HG02938 (cell line): Measurements from ENCODE around the gene ARID1A.

ENCODE experiments used
- ATAC-seq: cut with Tn5 transposase; IDR thresholded peaks from one replicate; pipeline ENCODE4 v1.9.1; 2021; ENCODE audit warnings: mild to moderate bottlenecking, moderate library complexity; ENCODE audit not compliant: unreplicated experiment

The ARID1A gene

DNA sequence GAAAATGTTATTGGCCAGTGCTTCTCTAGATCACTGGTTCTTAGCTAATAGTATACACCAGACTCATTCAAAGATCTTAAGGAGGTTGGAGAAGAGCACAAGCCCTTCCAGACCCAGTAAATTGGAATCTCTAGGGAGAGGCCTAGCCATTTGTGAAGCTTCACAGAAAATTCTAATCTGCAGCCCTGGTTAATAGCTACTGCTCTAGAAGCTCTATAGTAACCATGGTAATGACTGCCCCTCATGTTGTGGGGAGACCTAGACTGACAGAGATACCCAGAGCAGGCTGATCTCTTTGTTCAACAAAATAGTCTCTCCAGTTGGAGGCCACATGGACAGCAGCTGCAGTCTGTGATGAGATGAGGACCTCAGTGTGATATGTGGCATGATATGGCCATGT is 31.7 kb downstream of the ARID1A start:
- no peak for ATAC-seq

- no peak for ATAC-seq
These were observed 32.8 kb downstream of the ARID1A start for GRCh38 chr1:26728645-26729044.

DNA sequence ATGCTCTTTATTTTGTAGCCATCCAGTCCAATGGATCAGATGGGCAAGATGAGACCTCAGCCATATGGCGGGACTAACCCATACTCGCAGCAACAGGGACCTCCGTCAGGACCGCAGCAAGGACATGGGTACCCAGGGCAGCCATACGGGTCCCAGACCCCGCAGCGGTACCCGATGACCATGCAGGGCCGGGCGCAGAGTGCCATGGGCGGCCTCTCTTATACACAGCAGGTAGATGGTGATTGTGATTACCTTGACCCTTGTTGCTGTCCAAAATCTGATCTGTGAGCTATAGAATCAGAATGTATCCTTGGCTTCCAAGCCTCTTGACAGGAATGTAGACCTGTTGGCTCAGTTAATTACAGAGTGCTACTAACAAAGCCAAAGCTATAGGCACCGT is 33.8 kb downstream of the ARID1A start:
- no peak for ATAC-seq

- ATAC-seq, result no peak
These were observed 34.9 kb downstream of the ARID1A start for GRCh38 chr1:26730695-26731094.

- ATAC-seq, result no peak
These were observed 35.6 kb downstream of the ARID1A start for GRCh38 chr1:26731233-26731902.

DNA sequence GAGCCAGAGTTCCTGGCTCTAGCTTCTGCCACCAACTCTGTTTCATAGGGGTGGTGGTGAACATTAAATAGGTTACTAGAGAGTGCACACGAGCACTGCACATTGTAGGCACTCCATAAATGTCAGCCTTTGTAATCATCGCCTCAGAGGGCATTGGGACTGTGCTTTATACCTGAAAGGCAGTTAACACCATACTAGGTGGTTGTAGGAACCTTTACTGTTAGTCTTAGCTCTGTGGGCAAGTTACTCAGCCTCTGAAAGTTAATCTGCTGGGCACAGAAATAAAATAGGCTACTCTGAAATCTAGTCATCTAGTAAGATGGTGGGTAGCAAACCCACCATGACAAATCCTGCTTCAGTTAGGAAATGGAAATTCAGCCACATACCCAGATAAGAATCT is 37.6 kb downstream of the ARID1A start:
- ATAC-seq, result no peak

GRCh38 chr1:26733982-26734381 is 38.2 kb downstream of the ARID1A start:
- no peak for ATAC-seq

DNA sequence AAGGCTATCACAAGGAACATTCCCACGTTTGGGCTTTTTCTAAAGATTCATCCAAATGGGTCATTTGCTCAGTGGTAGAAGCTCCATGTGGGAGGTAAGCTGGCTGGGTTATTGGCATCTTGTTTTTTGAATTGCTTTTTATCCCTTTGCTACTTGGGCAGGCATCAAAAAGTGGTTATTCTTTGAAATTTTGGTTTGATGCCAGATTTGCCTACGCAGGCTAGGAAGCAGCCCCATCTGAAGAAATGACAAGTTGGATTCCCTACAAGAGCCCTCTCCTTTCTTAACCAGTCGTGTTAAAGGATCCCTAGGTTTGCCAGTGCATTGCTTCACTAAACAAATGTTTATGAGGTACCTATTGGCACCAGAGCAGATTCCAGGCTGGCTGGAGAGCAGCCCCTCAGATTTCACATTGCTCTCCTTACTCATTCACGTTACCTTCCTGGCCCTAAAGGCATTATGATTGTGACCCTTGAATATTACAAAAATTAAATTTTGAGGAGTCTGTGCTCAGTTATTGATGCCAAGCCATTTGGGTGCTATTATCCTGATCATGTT is 38.8 kb downstream of the ARID1A start:
- no peak for ATAC-seq

- no peak for ATAC-seq
These were observed 43.6 kb downstream of the ARID1A start for GRCh38 chr1:26739329-26739914.

DNA sequence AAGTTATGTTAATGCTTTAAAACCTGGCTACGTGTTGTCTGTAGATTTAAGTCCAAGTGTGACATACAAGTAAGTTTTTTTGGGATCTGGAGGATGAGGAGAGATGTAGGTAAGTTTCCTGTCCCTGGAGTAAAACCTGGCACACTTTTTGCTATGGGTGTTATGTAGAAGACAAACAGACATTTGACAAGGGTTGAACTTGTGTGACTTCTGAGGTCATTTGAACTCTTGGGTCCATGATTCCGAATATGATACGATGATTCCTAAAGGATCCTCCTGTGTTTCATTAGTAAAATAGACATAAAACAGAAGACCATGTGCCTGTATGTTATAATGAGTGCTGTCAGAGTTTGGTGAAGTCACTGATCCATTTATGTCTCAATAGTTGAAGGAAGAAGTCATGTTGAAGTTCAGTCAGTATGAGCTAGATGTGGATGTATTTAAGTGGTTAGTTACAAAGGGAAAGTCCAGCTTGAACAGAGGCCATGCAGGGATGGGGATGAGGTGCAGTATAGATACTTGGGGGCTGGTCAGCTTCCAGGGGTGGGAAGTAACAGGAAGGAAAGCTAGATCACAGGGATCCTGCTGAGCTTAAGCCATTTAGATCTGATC is 44.3 kb downstream of the ARID1A start:
- ATAC-seq, result no peak

GRCh38 chr1:26740952-26741351 is 45.1 kb downstream of the ARID1A start:
- ATAC-seq, result no peak

DNA sequence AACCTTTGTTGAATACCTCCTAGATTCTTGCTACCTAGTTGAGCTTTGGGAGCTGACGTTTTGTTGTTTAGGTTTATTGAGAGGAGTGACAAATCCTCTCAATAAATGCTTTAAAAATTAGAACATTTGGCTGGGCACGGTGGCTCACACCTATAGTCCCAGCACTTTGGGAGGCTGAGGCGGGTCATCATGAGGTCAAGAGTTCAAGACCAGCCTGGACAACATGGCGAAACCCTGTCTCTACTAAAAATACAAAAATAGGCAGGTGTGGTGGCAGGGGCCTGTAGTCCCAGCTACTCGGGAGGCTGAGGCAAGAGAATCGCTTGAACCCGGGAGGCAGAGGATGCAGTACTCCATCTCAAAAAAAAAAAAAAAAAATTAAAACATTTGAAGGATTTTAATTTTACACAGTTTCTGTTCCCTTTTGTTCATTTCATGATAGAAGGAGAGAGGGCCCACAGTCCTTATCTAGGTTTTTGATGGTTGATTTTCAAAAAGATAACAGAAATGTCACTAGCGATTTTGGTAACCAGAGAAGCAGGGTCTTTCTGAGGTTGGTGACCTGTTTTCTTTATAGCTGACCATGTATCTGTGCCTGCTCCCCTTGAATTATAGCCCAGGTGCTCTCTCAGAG is 47.7 kb downstream of the ARID1A start:
- ATAC-seq, result no peak

- ATAC-seq, result peak; percentile 93
These were observed 48.5 kb downstream of the ARID1A start for GRCh38 chr1:26744075-26744959.

GRCh38 chr1:26745191-26745590 is 49.4 kb downstream of the ARID1A start:
- no peak for ATAC-seq

GRCh38 chr1:26747048-26747447 is 51.2 kb downstream of the ARID1A start:
- no peak for ATAC-seq

- no peak for ATAC-seq
These were observed 52.5 kb downstream of the ARID1A start for GRCh38 chr1:26748351-26748750.

DNA sequence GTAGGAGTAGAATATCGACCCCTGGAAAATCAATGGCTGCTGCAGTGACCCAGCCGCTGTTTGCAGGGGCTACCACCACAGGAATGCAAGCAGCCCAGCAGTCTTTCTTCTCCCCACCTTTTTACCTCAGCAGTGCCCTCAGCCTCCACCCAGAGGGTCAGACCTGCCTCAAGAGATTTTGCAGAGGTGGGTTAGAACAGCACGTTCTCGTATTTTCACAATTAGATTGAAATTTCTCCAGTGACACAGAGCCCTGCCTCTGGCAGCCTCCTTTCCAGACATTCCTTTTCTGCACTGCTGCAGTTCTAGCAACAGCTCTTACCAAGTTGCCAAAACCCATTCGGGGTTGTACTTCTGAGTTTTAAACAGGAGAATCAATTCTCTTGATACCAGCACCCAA is 53.6 kb downstream of the ARID1A start:
- ATAC-seq, result no peak

GRCh38 chr1:26750428-26750827 is 54.6 kb downstream of the ARID1A start:
- ATAC-seq, result no peak

GRCh38 chr1:26752519-26752918 is 56.7 kb downstream of the ARID1A start:
- ATAC-seq, result no peak

DNA sequence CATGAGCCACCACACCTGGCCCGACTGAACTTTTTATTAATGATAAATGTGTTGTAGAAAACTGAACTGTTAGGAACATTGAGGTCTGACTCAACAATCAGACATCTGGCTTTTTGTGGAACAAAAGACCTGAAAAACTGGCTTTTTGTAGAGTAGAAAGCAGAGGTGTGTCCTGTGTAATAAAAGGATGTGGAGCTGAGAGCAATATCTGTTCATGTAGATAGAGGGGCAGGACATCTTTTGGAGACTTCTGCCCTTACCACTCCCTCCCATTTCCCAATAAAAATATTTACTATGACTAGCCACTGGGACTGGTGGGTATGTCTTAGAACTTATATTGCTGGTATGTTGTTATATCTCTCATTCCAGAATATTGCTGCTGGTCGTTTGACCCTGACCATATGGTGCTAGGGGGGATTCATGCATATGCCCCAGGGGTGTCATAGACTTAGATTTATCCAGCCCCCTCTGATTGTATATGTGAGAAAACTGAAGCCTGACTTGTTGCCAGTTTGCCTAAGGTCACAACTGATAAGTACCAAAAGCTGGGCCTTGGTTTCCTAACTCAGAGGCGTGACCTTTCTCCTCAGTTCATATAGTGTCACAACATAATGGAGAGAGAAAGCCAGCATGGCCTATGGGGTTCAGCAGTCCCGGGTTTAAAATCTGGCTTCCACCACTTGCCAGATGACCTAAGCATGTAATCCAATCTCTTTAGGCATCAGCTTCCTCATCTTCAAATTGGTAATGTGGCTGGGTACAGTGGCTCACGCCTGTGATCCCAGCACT is 58.5 kb downstream of the ARID1A start:
- ATAC-seq, result no peak
